ENCODE results near the gene SUSD4.

GRCh38 chr1:223240122-223240521 is 123.9 kb downstream of the SUSD4 start:
- no peak for TF ChIP-seq CTCF (IDR thresholded peaks at IDR 0.05)
- no peak for TF ChIP-seq POLR2AphosphoS5 (IDR thresholded peaks at IDR 0.05)
- TF ChIP-seq POLR2A (IDR thresholded peaks at IDR 0.05) = no peak

Measured in prostate gland (tissue), 2 donors.